Measurements from ENCODE around the gene ANAPC16.
"Not testable (repeated sequence)": the region's sequence is repeated elsewhere in the genome, so short reads cannot be mapped to it uniquely, and the experiment has no call there.

The ANAPC16 gene

DNA sequence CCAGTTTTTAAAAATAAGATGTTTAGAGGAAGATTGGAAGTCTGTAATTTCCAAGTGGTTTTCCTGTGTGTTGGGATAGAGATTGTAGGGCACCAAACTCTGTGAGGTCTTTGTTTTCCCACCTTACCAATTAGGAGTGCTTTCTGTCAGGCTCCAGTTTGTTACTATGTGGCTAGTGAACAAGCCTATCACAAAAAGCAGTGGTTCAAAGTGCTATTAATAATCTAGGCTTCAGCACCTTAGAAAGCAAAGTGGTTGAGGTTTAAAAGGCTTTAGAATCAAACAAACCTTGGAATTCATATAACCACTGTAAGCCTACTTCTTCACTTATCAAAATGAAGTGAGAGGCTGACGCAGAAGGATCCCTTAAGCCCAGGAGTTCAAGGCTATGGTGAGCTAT, 11.1 kb upstream of the ANAPC16 start:
- TF ChIP-seq, protein P1, sequence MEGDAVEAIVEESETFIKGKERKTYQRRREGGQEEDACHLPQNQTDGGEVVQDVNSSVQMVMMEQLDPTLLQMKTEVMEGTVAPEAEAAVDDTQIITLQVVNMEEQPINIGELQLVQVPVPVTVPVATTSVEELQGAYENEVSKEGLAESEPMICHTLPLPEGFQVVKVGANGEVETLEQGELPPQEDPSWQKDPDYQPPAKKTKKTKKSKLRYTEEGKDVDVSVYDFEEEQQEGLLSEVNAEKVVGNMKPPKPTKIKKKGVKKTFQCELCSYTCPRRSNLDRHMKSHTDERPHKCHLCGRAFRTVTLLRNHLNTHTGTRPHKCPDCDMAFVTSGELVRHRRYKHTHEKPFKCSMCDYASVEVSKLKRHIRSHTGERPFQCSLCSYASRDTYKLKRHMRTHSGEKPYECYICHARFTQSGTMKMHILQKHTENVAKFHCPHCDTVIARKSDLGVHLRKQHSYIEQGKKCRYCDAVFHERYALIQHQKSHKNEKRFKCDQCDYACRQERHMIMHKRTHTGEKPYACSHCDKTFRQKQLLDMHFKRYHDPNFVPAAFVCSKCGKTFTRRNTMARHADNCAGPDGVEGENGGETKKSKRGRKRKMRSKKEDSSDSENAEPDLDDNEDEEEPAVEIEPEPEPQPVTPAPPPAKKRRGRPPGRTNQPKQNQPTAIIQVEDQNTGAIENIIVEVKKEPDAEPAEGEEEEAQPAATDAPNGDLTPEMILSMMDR (conservative IDR thresholded peaks at IDR 0.05; ENCODE audit: low read depth), result no peak
- ChIA-PET POLR2A (ENCODE audit: low non-redundant PET) (no interaction called here), CTCF (no interaction called here)
- DNase-seq (ENCODE audit: low spot score), result no peak
- no peak overlapping the region for H3K27ac ChIP-seq

DNA sequence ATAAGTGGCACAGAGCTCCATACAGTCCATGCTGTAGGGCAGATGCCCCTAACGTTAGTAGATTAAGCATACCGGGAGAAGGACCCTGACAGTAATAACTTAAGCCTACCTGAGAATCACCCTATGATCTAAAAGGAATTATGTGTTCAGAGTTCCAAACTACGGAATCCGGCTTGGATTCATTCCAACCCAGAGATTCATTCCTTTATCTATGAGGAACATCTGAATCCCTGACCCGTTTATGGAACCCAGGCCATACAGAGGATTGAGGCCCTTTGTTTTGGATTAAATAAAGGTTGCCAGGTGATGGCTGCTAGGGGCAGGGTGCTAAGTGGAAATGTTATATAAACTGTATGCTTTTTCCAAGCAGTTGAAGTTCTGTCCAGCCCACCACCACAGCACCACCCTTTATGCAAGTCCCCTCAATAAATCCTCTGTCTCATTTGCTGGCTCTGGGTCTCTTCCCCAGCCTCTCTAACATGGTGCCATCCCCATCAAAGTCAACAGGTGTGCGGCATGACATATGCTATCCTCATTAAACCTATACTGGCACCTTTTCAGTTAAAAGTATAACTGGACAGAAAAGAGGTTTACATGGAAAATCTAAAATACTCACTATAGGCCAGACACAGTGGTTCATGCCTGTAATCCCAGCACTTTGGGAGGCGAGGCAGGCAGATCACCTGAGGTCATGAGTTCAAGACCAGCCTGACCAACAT, 9.1 kb upstream of the ANAPC16 start:
- no peak for DNase-seq (ENCODE audit: low spot score)
- H3K27ac ChIP-seq, result no peak overlapping the region
- ChIA-PET CTCF (no interaction called here), POLR2A (ENCODE audit: low non-redundant PET) (no interaction called here)
- TF ChIP-seq, protein P1 (conservative IDR thresholded peaks at IDR 0.05; ENCODE audit: low read depth), result no peak

DNA sequence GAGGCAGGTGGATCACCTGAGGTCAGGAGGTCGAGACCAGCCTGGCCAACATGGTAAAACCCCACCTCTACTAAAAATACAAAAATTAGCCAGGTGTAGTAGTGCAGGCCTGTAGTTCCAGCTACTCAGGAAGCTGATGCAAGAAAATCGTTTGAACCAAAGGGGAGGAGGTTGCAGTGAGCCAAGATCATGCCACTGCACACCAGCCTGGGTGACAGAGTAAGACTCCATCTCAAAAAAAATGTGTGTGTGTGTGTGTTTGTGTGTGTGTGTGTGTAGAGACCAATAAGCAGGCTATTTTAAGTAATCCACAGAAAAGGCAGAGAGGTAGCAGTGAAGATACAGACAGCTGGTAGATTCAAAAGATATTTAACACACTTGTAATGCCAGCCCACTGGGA, 7.3 kb upstream of the ANAPC16 start:
- CTCF ChIA-PET, result interaction anchor here (0.7 kb wide), 1 partner anchor 24 kb away, joined by 4 read pairs; no protein-coding TSS in a partner anchor
- H3K27ac ChIP-seq, result peak overlapping the region; percentile 28; the same call in 1 of the 2 replicates
- DNase-seq (ENCODE audit: low spot score); POLR2A ChIA-PET (ENCODE audit: low non-redundant PET): not testable (repeated sequence)

DNA sequence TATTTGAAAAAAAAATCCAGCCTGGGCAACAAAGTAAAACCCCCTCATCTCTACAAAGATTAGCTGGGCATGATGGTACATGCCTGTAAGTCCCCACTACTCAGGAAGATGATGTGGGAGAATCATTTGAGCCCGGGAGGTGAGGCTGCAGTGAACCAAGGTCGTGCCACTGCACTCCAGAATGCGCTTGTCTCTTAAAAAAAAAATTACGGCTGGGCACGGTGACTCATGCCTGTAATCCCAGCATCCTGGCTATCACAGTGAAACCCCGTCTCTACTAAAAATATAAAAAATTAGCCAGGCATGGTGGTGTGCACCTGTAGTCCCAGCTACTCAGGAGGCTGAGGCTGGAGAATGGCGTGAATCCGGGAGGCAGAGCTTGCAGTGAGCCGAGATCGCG, 4.4 kb upstream of the ANAPC16 start:
- CTCF ChIA-PET, result interaction anchor here (0.7 kb wide), 1 partner anchor 63 kb away, joined by 4 read pairs; no protein-coding TSS in a partner anchor

GRCh38 chr10:72211832-72212231, 4.0 kb upstream of the ANAPC16 start:
- POLR2A ChIA-PET (ENCODE audit: low non-redundant PET); DNase-seq (ENCODE audit: low spot score): not testable (repeated sequence)
- peak overlapping the region; percentile 62 for H3K27ac ChIP-seq
- CTCF ChIA-PET, result interaction anchor here (0.7 kb wide), 1 partner anchor 63 kb away, joined by 4 read pairs; no protein-coding TSS in a partner anchor

More for the DNA sequence above, 4.4 kb upstream of the ANAPC16 start:
- POLR2A ChIA-PET (ENCODE audit: low non-redundant PET); DNase-seq (ENCODE audit: low spot score): not testable (repeated sequence)
- peak overlapping the region; percentile 62 for H3K27ac ChIP-seq

- POLR2A ChIA-PET (ENCODE audit: low non-redundant PET), result interaction anchor here (0.6 to 0.7 kb wide), 3 partner anchors 62 to 101 kb away, joined by 3 to 6 read pairs (median 3); no protein-coding TSS in a partner anchor
- TF ChIP-seq, protein P1 (conservative IDR thresholded peaks at IDR 0.05; ENCODE audit: low read depth), result no peak
- H3K27ac ChIP-seq, result no peak overlapping the region
- DNase-seq (ENCODE audit: low spot score), result no peak
- CTCF ChIA-PET, result no interaction called here
These were observed 2.5 kb downstream of the ANAPC16 start for GRCh38 chr10:72218325-72218724.

GRCh38 chr10:72218726-72219125, 2.9 kb downstream of the ANAPC16 start:
- DNase-seq (ENCODE audit: low spot score), result no peak
- POLR2A ChIA-PET (ENCODE audit: low non-redundant PET), result interaction anchor here (0.5 to 0.7 kb wide), 4 partner anchors 62 to 101 kb away, joined by 3 to 6 read pairs (median 4); no protein-coding TSS in a partner anchor
- no peak overlapping the region for H3K27ac ChIP-seq
- TF ChIP-seq, protein P1 (conservative IDR thresholded peaks at IDR 0.05; ENCODE audit: low read depth), result no peak
- CTCF ChIA-PET, result interaction anchor here (1.0 to 1.5 kb wide), 2 partner anchors 17 to 77 kb away, joined by 5 to 9 read pairs; no protein-coding TSS in a partner anchor

DNA sequence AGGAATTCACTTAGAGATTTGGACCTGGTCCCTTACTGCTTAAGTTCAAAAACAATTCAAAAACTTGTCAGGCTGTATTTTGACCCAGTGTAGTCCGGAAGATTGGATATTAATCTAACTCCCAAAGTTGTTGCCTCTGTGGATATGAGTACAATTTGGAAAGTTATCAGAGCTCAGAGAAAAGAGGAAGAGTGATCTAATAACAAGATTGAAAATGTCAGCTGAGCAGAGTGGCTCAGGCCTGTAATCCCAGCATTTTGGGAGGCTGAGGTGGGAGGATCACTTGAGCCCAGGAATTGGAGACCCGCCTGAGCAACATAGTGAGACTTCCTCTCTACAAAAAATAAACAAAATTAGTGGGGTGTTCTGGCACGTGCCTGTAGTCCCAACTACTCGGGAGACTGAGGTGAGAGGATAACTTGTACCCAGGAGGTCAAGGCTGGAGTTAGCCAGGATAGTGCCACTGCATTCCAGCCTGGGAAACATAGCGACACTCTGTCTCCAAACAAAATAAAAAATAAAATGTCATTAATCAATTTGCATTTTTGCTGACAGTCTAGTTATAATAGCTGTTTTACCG, 3.5 kb downstream of the ANAPC16 start:
- ChIA-PET CTCF (interaction anchor here (1.0 to 1.5 kb wide), 4 partner anchors 18 to 171 kb away, joined by 3 to 9 read pairs (median 4); no protein-coding TSS in a partner anchor), POLR2A (ENCODE audit: low non-redundant PET) (interaction anchor here (0.5 to 0.6 kb wide), 3 partner anchors 8 to 86 kb away, joined by 3 to 4 read pairs (median 4); no protein-coding TSS in a partner anchor)
- DNase-seq (ENCODE audit: low spot score), result no peak
- H3K27ac ChIP-seq, result peak overlapping the region; percentile 58
- TF ChIP-seq, protein P1 (conservative IDR thresholded peaks at IDR 0.05; ENCODE audit: low read depth), result no peak
